Upper lobe of left lung (tissue), 4 donors: ENCODE data around the gene CLEC3A.

ENCODE experiments used
- CTCF ChIP-seq, 6 experiments: fragments of 450-650 bp in 4 of 6; fragments of 200-600 bp in 2 of 6; sonication (generic) in 2 of 6; IDR thresholded peaks; one replicate each; pipeline ENCODE4 v1.5.1; 2016 to 2019; ENCODE audit warnings: antibody characterized with exemption in 6 of 6
- EP300 ChIP-seq, 4 donors: sonication (generic); formaldehyde crosslinking; IDR thresholded peaks; one replicate each; pipeline ENCODE4 v1.5.1; 2017; ENCODE audit warnings: antibody characterized with exemption in 4 of 4, control low read depth in 2 of 4
- POLR2A ChIP-seq, 4 donors: fragments of 450-650 bp; IDR thresholded peaks; one replicate each; pipeline ENCODE4 v1.5.1; 2016 to 2017; ENCODE audit warnings: antibody characterized with exemption in 4 of 4, mild to moderate bottlenecking in 2 of 4
- POLR2AphosphoS5 ChIP-seq, 2 donors: sonication (generic); formaldehyde crosslinking; IDR thresholded peaks; one replicate each; pipeline ENCODE4 v1.5.1; 2017; ENCODE audit warnings: antibody characterized with exemption in 2 of 2

GRCh38 chr16:78028018-78028417 is 5.7 kb downstream of the CLEC3A start:
- TF ChIP-seq CTCF (IDR thresholded peaks at IDR 0.05): no peak
- no peak for TF ChIP-seq POLR2AphosphoS5 (IDR thresholded peaks at IDR 0.05)
- no peak for TF ChIP-seq POLR2A (IDR thresholded peaks at IDR 0.05)
- TF ChIP-seq EP300 (IDR thresholded peaks at IDR 0.05): no peak
